GM18951 (cell line): ENCODE measurements around the gene PAAF1.
"Not testable (repeated sequence)": the region's sequence is repeated elsewhere in the genome, so short reads cannot be mapped to it uniquely, and the experiment has no call there.

Experiments used
- POLR2A ChIP-seq: IDR thresholded peaks from 4 replicates; pipeline ENCODE4 v1.6.1; 2011; ENCODE audit warnings: mild to moderate bottlenecking; ENCODE audit not compliant: insufficient read length, insufficient read depth; ENCODE audit errors: extremely low read depth
- in situ Hi-C: fragments of 300-500 bp; cut with MboI; formaldehyde crosslinking; loops from one replicate; pipeline ENCODE4 v1.12.0; 2022; ENCODE audit warnings: low sequenced_read_pairs, mixed read lengths, inconsistent platforms; ENCODE audit not compliant: unreplicated experiment

The PAAF1 gene

GRCh38 chr11:73907191-73907590 lies 30.4 kb downstream of the PAAF1 start:
- in situ Hi-C loops = no loop called here
- TF ChIP-seq POLR2A = no peak

DNA sequence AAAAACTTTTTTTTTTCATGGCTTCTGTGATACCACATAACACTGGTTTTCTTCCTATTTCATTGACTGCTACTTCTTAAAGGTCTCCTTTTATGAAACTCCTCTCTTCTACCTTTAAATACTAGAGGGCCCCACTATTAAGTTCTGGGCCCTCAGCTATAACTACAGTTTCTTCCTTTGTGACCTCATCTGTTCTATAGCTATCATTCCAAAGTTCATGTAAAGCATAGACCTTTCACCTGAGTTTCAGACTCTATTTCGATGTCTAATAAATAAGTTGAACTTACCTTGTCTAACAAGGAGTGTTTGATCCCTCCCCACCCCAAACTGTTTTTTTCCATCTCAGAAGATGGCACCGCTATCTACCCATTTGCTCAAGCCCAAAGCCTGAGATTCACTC lies 35.2 kb downstream of the PAAF1 start:
- in situ Hi-C loops = no loop called here
- TF ChIP-seq POLR2A = no peak

GRCh38 chr11:73913472-73913871 lies 36.7 kb downstream of the PAAF1 start:
- TF ChIP-seq POLR2A = no peak
- in situ Hi-C loops = no loop called here

- TF ChIP-seq POLR2A = no peak
- in situ Hi-C loops = no loop called here
These were observed 37.5 kb downstream of the PAAF1 start for GRCh38 chr11:73914284-73914683.

GRCh38 chr11:73916435-73916834 lies 39.6 kb downstream of the PAAF1 start:
- no peak for TF ChIP-seq POLR2A

GRCh38 chr11:73921180-73921579 lies 44.4 kb downstream of the PAAF1 start:
- in situ Hi-C loops = no loop called here
- TF ChIP-seq POLR2A = no peak

More at GRCh38 chr11:73916435-73916834, 39.6 kb downstream of the PAAF1 start:
- in situ Hi-C loops = no loop called here

DNA sequence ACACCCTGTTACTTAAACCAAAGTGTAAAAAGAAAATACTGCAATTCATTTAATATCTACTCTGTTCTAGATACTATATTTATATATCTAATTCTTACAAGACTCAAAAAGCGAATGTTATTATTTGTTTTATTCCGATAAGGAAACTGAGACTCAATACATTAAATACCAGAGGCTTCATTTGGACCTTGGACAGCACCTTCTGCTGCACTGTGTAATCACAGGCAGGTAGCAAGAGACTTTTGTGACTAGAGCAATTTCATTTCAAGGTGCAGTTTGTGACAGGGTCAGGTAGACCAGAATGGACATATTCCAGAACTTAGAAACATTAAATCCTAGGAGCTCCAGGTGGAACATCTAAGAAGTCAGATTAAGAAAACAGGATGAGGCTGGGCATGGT lies 52.6 kb downstream of the PAAF1 start:
- in situ Hi-C loops = no loop called here
- no peak for TF ChIP-seq POLR2A

DNA sequence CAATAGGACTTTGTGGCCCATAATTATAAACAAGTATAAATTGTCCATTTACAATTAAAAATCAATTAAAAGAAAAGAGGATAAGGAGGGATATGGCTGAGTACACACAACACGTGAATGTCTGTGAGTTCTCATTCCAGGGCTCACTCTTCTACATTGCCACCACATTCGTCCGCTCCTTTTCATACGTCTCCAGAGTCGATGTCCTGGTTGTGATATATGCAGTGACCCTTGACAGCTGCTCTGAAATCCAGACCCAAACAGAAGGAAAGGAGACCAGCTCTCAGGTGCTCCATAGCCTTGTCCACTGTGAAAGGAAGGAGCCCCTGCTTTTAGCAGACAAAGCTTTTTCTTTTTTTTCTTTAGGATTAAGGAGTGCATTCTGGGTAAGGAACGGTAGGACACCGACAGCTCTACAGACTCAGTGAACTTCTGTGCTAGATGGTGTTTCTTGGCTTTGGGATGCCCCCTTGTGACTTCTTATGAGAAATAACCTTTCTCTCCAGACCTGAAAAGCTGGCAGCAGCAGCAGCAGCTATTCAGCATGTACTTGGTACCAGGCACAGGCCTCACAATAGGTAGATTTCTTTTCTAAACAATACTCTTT lies 54.3 kb downstream of the PAAF1 start:
- TF ChIP-seq POLR2A = no peak

DNA sequence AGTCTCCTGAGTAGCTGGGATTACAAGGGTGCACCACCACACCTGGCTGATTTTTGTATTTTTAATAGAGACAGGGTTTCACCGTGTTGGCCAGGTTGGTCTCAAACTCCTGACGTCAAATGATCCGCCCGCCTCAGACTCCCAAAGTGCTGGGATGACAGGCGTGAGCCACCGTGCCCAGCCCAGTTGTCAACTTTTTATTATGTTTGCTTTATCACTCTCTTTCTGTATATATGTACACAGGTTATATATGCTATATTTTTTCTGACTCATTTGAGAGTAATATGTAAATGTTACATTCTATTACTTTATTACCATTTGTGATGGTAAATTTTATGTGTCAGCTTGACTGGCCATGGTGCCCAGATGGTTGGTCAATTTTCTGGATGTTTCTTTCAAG lies 55.2 kb downstream of the PAAF1 start:
- in situ Hi-C loops = no loop called here

More for the DNA sequence above, 54.3 kb downstream of the PAAF1 start:
- in situ Hi-C loops = no loop called here

GRCh38 chr11:73932781-73933180 lies 56.0 kb downstream of the PAAF1 start:
- TF ChIP-seq POLR2A = no peak
- in situ Hi-C loops = no loop called here

More for the DNA sequence above, 55.2 kb downstream of the PAAF1 start:
- TF ChIP-seq POLR2A = no peak

DNA sequence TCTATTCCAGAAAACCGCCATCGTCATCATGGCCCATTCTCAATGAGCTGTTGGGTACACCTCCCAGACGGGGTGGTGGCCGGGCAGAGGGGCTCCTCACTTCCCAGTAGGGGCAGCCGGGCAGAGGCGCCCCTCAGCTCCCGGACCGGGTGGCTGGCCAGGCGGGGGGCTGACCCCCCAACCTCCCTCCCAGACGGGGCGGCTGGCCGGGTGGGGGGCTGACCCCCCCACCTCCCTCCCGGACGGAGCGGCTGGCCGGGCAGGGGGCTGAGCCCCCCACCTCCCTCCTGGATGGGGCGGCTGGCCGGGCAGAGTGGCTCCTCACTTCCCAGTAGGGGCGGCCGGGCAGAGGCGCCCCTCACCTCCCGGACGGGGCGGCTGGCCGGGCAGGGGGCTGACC lies 59.2 kb downstream of the PAAF1 start:
- in situ Hi-C loops = not testable (repeated sequence)

GRCh38 chr11:73939096-73939495 lies 62.3 kb downstream of the PAAF1 start:
- TF ChIP-seq POLR2A = no peak
- in situ Hi-C loops = no loop called here

DNA sequence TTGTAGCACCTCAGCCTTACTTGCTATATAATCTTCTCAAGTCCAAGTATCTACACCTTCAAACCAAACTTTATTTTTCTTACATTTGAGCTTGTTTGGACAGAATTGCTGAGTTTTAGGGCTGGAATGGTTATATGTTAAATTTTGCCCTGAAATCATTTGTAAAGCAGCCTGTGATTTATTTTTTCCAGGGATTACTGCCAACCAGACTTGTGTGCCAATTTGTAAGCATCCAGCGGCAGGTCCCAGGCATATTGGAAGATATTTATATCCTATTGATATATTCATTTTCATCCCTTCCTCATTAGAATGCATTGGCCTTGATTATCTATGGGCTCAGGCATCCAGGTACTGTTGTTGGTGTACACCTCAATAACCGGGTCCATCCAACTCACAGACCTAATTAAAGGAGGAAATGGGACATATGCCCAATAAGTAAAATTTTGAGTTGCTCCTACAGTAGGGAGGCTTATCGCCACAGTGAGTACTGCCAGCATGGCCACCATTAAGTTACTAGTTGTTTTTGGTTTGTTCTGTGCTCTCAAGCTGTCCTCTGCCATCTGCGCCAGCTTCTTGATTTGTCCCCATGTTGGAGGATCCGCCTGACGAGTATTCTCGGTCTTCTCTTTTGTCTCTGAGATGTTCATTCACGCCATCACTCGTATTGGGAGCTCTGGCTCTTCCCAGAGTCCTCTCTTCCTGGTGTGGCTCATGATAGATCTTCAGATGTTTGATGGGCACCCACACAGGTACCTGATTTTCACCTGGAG lies 64.2 kb downstream of the PAAF1 start:
- no peak for TF ChIP-seq POLR2A
- in situ Hi-C loops = no loop called here

DNA sequence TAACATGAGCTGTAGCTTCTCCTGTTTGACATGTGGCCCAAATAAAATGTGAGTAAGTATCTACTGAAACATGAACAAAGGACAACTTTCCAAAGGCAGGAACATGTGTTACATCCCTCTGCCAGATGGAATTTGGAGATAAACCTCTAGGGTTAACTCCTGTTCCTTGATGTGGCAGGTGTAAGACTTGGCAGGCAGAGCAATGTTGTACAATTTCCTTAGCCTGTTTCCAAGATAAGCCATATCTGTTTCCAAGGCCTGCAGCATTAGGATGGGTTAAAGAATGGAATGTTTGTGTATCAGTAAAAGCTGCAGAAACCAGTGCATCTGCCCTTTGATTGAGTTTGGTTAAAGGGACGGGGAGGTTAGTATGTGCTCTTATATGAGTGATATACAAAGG lies 65.2 kb downstream of the PAAF1 start:
- in situ Hi-C loops = no loop called here
- no peak for TF ChIP-seq POLR2A
